Central memory CD8-positive, alpha-beta T cell (primary cell): ENCODE measurements around the gene OR1I1.

Source experiments
- ATAC-seq: fragments of 150-1000 bp; cut with Tn5 transposase; replicated peaks from 2 replicates; pipeline ENCODE4 v1.10.0; 2022; ENCODE audit warnings: mild to moderate bottlenecking, moderate FRiP score, moderate number of reproducible peaks; ENCODE audit not compliant: poor library complexity, severe bottlenecking; ENCODE audit errors: extremely low read depth
- DNase-seq, 2 donors: peaks; one replicate each; pipeline ENCODE4 v3.0.0; 2021; ENCODE audit warnings: low spot score in 2 of 2
- H3K27ac Mint-ChIP-seq: one replicate; pipeline ENCODE4 v1.8.0; 2022; ENCODE audit warnings: low read depth, mild to moderate bottlenecking, moderate library complexity, mixed read lengths
- H3K27me3 Mint-ChIP-seq: one replicate; pipeline ENCODE4 v1.8.0; 2022; ENCODE audit warnings: mixed read lengths
- H3K36me3 Mint-ChIP-seq: one replicate; pipeline ENCODE4 v1.8.0; 2022; ENCODE audit warnings: mild to moderate bottlenecking, moderate library complexity, mixed read lengths; ENCODE audit not compliant: insufficient read depth
- H3K4me1 Mint-ChIP-seq: one replicate; pipeline ENCODE4 v1.8.0; 2022; ENCODE audit warnings: mixed read lengths
- H3K4me3 Mint-ChIP-seq: one replicate; pipeline ENCODE4 v1.8.0; 2022; ENCODE audit warnings: mild to moderate bottlenecking, moderate library complexity, mixed read lengths
- H3K9me3 Mint-ChIP-seq: one replicate; pipeline ENCODE4 v1.8.0; 2022; ENCODE audit warnings: mixed read lengths

The OR1I1 gene

GRCh38 chr19:15125232-15126067 lies 43.4 kb downstream of the OR1I1 start:
- Mint-ChIP-seq H3K36me3 (peaks cover 16% of the 10 kb centered on the region), H3K27ac (peak overlapping the region; percentile 95), H3K27me3 (peaks cover 26% of the 10 kb centered on the region), H3K4me1 (peaks cover 23% of the 10 kb centered on the region), H3K4me3 (peak overlapping the region; percentile 87), H3K9me3 (no peaks in the 10 kb centered on the region)
- ATAC-seq, result peak; percentile 91
- peak; percentile 96 for DNase-seq

GRCh38 chr19:15126131-15126910 lies 44.3 kb downstream of the OR1I1 start:
- H3K4me3 Mint-ChIP-seq, result peak overlapping the region; percentile 87
- peaks cover 29% of the 10 kb centered on the region for H3K27me3 Mint-ChIP-seq
- H3K27ac Mint-ChIP-seq, result peak overlapping the region; percentile 95
- DNase-seq (no peak), ATAC-seq (no peak)
- H3K4me1 Mint-ChIP-seq, result peaks cover 23% of the 10 kb centered on the region
- peaks cover 15% of the 10 kb centered on the region for H3K36me3 Mint-ChIP-seq
- no peaks in the 10 kb centered on the region for H3K9me3 Mint-ChIP-seq

GRCh38 chr19:15128162-15128770 lies 46.3 kb downstream of the OR1I1 start:
- no peak for ATAC-seq
- H3K27ac Mint-ChIP-seq, result no peak overlapping the region
- DNase-seq, result no peak
- peaks cover 12% of the 10 kb centered on the region for H3K36me3 Mint-ChIP-seq
- no peak overlapping the region for H3K4me3 Mint-ChIP-seq
- H3K9me3 Mint-ChIP-seq, result no peaks in the 10 kb centered on the region
- H3K4me1 Mint-ChIP-seq, result peaks cover 23% of the 10 kb centered on the region
- H3K27me3 Mint-ChIP-seq, result peaks cover 39% of the 10 kb centered on the region

GRCh38 chr19:15129856-15130585 lies 48.0 kb downstream of the OR1I1 start:
- peaks cover 39% of the 10 kb centered on the region for H3K27me3 Mint-ChIP-seq
- H3K9me3 Mint-ChIP-seq, result no peaks in the 10 kb centered on the region
- no peak overlapping the region for H3K4me3 Mint-ChIP-seq
- H3K4me1 Mint-ChIP-seq, result peaks cover 10% of the 10 kb centered on the region
- H3K27ac Mint-ChIP-seq, result no peak overlapping the region
- no peak for ATAC-seq
- DNase-seq, result no peak
- peaks cover 10% of the 10 kb centered on the region for H3K36me3 Mint-ChIP-seq

- no peak overlapping the region for H3K27ac Mint-ChIP-seq
- ATAC-seq (no peak), DNase-seq (no peak)
- no peaks in the 10 kb centered on the region for H3K4me1 Mint-ChIP-seq
- no peak overlapping the region for H3K4me3 Mint-ChIP-seq
- H3K36me3 Mint-ChIP-seq, result peaks cover 3% of the 10 kb centered on the region
- H3K27me3 Mint-ChIP-seq, result peaks cover 35% of the 10 kb centered on the region
- peaks cover 11% of the 10 kb centered on the region for H3K9me3 Mint-ChIP-seq
Observed at GRCh38 chr19:15136234-15136954, 54.4 kb downstream of the OR1I1 start.

- peaks cover 3% of the 10 kb centered on the region for H3K36me3 Mint-ChIP-seq
- no peak for ATAC-seq
Observed at GRCh38 chr19:15137777-15138176, 55.8 kb downstream of the OR1I1 start.

GRCh38 chr19:15138427-15138826 lies 56.4 kb downstream of the OR1I1 start:
- Mint-ChIP-seq H3K4me1 (no peaks in the 10 kb centered on the region), H3K27me3 (peaks cover 30% of the 10 kb centered on the region), H3K27ac (no peak overlapping the region), H3K9me3 (peaks cover 11% of the 10 kb centered on the region), H3K4me3 (no peak overlapping the region), H3K36me3 (peaks cover 3% of the 10 kb centered on the region)
- no peak for ATAC-seq
- no peak for DNase-seq

More at GRCh38 chr19:15137777-15138176, 55.8 kb downstream of the OR1I1 start:
- Mint-ChIP-seq H3K27me3 (peaks cover 30% of the 10 kb centered on the region), H3K27ac (no peak overlapping the region), H3K9me3 (peaks cover 11% of the 10 kb centered on the region), H3K4me3 (no peak overlapping the region), H3K4me1 (no peaks in the 10 kb centered on the region)
- no peak for DNase-seq

GRCh38 chr19:15141143-15141542 lies 59.1 kb downstream of the OR1I1 start:
- DNase-seq, result no peak
- Mint-ChIP-seq H3K27me3 (peaks cover 30% of the 10 kb centered on the region), H3K27ac (no peak overlapping the region)

GRCh38 chr19:15142313-15142712 lies 60.3 kb downstream of the OR1I1 start:
- no peak for ATAC-seq
- DNase-seq, result no peak
- Mint-ChIP-seq H3K36me3 (peaks cover 2% of the 10 kb centered on the region), H3K4me3 (no peak overlapping the region), H3K27me3 (peaks cover 25% of the 10 kb centered on the region), H3K9me3 (peaks cover 11% of the 10 kb centered on the region), H3K27ac (no peak overlapping the region), H3K4me1 (no peaks in the 10 kb centered on the region)

More at GRCh38 chr19:15141143-15141542, 59.1 kb downstream of the OR1I1 start:
- Mint-ChIP-seq H3K4me3 (no peak overlapping the region), H3K9me3 (peaks cover 11% of the 10 kb centered on the region), H3K36me3 (peaks cover 2% of the 10 kb centered on the region), H3K4me1 (no peaks in the 10 kb centered on the region)
- no peak for ATAC-seq
